Measurements from ENCODE around the gene UGT1A8. TPM values are rescaled to one million over a fixed set of nuclear protein-coding genes. Genes with fewer than 3 reads are reported as not detected.

Gene UGT1A8
- total and polyA plus RNA-seq, 2 donors (not counting 3 experiments of a cell fraction or from before 2014, with no cell fraction given) = not detected

DNA sequence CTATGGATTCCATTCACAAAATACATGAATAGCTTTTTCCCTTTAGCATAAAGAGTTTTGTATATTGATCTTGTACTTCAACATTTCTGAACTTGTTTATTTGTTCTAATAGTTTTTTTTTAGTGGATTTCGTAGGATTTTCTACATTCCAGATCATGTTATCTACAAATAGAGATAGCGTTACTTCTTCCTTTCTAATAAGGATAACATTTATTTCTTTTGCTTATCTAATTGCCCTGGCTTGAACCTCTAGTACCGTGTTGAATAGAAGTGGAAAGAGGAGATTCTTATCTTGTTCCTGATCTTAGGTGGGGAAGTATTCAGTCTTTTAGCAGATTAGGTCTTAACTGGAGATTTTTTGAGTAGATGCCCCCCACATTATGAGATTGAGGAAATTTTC lies 84.8 kb downstream of the UGT1A8 start:
- CTCF ChIA-PET = interaction anchor here (1.0 kb wide), 1 partner anchor 9 kb away, joined by 5 read pairs; no protein-coding TSS in a partner anchor

More for the DNA sequence above, 84.8 kb downstream of the UGT1A8 start:
- Histone ChIP-seq H3K9me3 (replicated peaks; ENCODE audit: control insufficient read depth, insufficient read depth, low read length) (no peaks in the 10 kb centered on the region), H3K79me2 (ENCODE audit: control insufficient read depth, insufficient read depth, low read length) (no peaks in the 10 kb centered on the region), H2AFZ (ENCODE audit: low read depth, low read length) (no peak overlapping the region), H3K27ac (ENCODE audit: insufficient read depth, low read depth, low read length) (no peak overlapping the region), H3K27me3 (ENCODE audit: control insufficient read depth in 2 of 2, insufficient read depth in 2 of 2, low read length in 2 of 2) (no peaks in the 10 kb centered on the region), H4K20me1 (replicated peaks; ENCODE audit: control insufficient read depth, extremely low read depth, insufficient read depth, low read length) (no peaks in the 10 kb centered on the region), H3K36me3 (ENCODE audit: control insufficient read depth in 2 of 2, extremely low read depth in 1 of 2, insufficient read depth in 2 of 2, low read length in 2 of 2) (no peaks in the 10 kb centered on the region), H3K9ac (replicated peaks; ENCODE audit: extremely low read depth, insufficient read depth, low read length) (no peak overlapping the region), H3K4me3 (replicated peaks in 1 of 3; ENCODE audit: insufficient read depth in 1 of 3, low read depth in 1 of 3, low read length in 3 of 3) (no peak overlapping the region), H3K4me2 (ENCODE audit: insufficient read depth, low read length) (no peak overlapping the region), H3K9me1 (replicated peaks; ENCODE audit: control insufficient read depth, extremely low read depth, insufficient read depth, low read length) (no peaks in the 10 kb centered on the region), H3K4me1 (ENCODE audit: control insufficient read depth, extremely low read depth, insufficient read depth, low read length) (peaks cover 4% of the 10 kb centered on the region)
- dilution Hi-C loops (cut with MboI; ENCODE audit: extremely low pct_ligation_motif_present, low sequenced_read_pairs) = no loop called here
- POLR2A ChIA-PET = no interaction called here
- BruUV-seq (replicated peaks) = no TSS peak
- no peak for DNase-seq (ENCODE audit: low read depth, low spot score)
- intact Hi-C loops (cut with micrococcal nuclease) = no loop called here
- FAIRE-seq = no peak
- TF ChIP-seq POLR2A (IDR thresholded peaks at IDR 0.05; ENCODE audit: low read depth, low read length) (no peak), JUN (IDR thresholded peaks at IDR 0.05; ENCODE audit: borderline replicate concordance, insufficient read depth, insufficient read length, low read depth) (no peak), EZH2 (IDR thresholded peaks at IDR 0.05; ENCODE audit: borderline replicate concordance, low read depth, low read length, severe bottlenecking) (no peak), MAX (IDR thresholded peaks at IDR 0.05; ENCODE audit: insufficient read depth, insufficient read length) (no peak), GATA2 (IDR thresholded peaks at IDR 0.05; ENCODE audit: insufficient read depth, insufficient read length, low read depth, low read length) (no peak), MYC (IDR thresholded peaks at IDR 0.05; ENCODE audit: low read depth, low read length) (no peak), FOS (IDR thresholded peaks at IDR 0.05; ENCODE audit: borderline replicate concordance, insufficient read depth, low read length) (no peak), POLR2AphosphoS5 (IDR thresholded peaks at IDR 0.05; ENCODE audit: insufficient read depth, low read depth, low read length) (no peak)
- TF ChIP-seq, protein P1, sequence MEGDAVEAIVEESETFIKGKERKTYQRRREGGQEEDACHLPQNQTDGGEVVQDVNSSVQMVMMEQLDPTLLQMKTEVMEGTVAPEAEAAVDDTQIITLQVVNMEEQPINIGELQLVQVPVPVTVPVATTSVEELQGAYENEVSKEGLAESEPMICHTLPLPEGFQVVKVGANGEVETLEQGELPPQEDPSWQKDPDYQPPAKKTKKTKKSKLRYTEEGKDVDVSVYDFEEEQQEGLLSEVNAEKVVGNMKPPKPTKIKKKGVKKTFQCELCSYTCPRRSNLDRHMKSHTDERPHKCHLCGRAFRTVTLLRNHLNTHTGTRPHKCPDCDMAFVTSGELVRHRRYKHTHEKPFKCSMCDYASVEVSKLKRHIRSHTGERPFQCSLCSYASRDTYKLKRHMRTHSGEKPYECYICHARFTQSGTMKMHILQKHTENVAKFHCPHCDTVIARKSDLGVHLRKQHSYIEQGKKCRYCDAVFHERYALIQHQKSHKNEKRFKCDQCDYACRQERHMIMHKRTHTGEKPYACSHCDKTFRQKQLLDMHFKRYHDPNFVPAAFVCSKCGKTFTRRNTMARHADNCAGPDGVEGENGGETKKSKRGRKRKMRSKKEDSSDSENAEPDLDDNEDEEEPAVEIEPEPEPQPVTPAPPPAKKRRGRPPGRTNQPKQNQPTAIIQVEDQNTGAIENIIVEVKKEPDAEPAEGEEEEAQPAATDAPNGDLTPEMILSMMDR (IDR thresholded peaks at IDR 0.05; ENCODE audit: extremely low read depth in 1 of 2, insufficient read depth in 1 of 2, low read depth in 1 of 2, low read length in 2 of 2) = no peak

All from endothelial cell of umbilical vein (primary cell).